ENCODE data around the gene PLIN4. TPM values are rescaled to one million over a fixed set of nuclear protein-coding genes. Genes with fewer than 3 reads are reported as not detected.

PLIN4 gene
- total and polyA plus RNA-seq, 9 of the 15 experiments (the other 6 are each of a cell fraction or from before 2014, with no cell fraction given): 0.04 to 0.16 (median 0.07) TPM; not detected in 3

DNA sequence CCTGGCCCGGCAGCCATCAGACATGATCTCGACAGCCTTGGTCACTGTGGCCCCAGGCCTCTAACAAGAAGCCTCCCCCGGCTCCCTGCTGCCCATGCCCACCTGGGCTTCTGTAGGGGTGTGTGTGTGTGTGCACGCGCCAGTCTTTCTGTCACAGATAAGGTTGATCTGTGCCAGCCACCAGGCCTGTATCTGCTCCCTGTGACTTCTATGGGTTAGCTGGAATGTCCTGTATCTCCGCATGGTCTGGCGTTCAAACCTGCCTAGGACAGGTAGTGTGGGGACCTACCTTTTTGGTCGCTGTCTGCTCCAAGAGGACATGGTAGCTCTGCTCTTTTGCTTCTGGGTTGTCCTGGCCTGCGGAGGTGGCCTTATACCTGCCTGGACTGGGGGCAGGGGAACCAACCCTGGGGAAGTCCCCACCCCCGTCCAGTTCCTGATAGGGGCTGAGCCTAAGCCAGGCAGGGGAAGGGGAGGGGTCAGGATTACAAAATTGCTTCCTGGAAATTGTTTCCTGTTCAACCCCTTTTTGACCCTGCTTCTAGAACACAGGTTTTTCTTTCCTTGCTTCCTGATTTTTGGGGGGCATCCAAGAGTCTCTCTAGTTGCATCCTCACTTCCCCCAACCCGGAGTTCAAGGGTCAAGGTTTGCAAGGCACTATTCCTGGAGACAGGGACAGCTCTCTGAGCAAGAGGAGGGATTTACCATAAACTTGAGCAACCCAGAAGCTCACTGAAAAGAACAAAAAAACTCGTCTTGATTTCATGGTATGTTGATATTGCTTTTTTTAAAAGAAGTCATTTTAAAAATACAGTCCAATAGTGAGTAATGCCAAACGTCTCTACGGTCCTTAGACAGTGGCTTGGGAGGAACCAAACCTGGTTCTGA lies 21.7 kb upstream of the PLIN4 start, which contains the start of gene LRG1 (continued):
- TF ChIP-seq, protein P1, sequence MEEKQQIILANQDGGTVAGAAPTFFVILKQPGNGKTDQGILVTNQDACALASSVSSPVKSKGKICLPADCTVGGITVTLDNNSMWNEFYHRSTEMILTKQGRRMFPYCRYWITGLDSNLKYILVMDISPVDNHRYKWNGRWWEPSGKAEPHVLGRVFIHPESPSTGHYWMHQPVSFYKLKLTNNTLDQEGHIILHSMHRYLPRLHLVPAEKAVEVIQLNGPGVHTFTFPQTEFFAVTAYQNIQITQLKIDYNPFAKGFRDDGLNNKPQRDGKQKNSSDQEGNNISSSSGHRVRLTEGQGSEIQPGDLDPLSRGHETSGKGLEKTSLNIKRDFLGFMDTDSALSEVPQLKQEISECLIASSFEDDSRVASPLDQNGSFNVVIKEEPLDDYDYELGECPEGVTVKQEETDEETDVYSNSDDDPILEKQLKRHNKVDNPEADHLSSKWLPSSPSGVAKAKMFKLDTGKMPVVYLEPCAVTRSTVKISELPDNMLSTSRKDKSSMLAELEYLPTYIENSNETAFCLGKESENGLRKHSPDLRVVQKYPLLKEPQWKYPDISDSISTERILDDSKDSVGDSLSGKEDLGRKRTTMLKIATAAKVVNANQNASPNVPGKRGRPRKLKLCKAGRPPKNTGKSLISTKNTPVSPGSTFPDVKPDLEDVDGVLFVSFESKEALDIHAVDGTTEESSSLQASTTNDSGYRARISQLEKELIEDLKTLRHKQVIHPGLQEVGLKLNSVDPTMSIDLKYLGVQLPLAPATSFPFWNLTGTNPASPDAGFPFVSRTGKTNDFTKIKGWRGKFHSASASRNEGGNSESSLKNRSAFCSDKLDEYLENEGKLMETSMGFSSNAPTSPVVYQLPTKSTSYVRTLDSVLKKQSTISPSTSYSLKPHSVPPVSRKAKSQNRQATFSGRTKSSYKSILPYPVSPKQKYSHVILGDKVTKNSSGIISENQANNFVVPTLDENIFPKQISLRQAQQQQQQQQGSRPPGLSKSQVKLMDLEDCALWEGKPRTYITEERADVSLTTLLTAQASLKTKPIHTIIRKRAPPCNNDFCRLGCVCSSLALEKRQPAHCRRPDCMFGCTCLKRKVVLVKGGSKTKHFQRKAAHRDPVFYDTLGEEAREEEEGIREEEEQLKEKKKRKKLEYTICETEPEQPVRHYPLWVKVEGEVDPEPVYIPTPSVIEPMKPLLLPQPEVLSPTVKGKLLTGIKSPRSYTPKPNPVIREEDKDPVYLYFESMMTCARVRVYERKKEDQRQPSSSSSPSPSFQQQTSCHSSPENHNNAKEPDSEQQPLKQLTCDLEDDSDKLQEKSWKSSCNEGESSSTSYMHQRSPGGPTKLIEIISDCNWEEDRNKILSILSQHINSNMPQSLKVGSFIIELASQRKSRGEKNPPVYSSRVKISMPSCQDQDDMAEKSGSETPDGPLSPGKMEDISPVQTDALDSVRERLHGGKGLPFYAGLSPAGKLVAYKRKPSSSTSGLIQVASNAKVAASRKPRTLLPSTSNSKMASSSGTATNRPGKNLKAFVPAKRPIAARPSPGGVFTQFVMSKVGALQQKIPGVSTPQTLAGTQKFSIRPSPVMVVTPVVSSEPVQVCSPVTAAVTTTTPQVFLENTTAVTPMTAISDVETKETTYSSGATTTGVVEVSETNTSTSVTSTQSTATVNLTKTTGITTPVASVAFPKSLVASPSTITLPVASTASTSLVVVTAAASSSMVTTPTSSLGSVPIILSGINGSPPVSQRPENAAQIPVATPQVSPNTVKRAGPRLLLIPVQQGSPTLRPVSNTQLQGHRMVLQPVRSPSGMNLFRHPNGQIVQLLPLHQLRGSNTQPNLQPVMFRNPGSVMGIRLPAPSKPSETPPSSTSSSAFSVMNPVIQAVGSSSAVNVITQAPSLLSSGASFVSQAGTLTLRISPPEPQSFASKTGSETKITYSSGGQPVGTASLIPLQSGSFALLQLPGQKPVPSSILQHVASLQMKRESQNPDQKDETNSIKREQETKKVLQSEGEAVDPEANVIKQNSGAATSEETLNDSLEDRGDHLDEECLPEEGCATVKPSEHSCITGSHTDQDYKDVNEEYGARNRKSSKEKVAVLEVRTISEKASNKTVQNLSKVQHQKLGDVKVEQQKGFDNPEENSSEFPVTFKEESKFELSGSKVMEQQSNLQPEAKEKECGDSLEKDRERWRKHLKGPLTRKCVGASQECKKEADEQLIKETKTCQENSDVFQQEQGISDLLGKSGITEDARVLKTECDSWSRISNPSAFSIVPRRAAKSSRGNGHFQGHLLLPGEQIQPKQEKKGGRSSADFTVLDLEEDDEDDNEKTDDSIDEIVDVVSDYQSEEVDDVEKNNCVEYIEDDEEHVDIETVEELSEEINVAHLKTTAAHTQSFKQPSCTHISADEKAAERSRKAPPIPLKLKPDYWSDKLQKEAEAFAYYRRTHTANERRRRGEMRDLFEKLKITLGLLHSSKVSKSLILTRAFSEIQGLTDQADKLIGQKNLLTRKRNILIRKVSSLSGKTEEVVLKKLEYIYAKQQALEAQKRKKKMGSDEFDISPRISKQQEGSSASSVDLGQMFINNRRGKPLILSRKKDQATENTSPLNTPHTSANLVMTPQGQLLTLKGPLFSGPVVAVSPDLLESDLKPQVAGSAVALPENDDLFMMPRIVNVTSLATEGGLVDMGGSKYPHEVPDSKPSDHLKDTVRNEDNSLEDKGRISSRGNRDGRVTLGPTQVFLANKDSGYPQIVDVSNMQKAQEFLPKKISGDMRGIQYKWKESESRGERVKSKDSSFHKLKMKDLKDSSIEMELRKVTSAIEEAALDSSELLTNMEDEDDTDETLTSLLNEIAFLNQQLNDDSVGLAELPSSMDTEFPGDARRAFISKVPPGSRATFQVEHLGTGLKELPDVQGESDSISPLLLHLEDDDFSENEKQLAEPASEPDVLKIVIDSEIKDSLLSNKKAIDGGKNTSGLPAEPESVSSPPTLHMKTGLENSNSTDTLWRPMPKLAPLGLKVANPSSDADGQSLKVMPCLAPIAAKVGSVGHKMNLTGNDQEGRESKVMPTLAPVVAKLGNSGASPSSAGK (IDR thresholded peaks at IDR 0.05): 0 out of 2 replicates have a peak, but pooled peaks have one; percentile 21
- TF ChIP-seq CHD2 (IDR thresholded peaks at IDR 0.05; ENCODE audit: low read depth, low read length) (peak; percentile 45; the same call in 1 of the 2 replicates), CBFA2T3 (IDR thresholded peaks at IDR 0.05) (peak; percentile 64), XRCC3 (IDR thresholded peaks at IDR 0.05) (no peak), SETDB1 (IDR thresholded peaks at IDR 0.05; ENCODE audit: low read length) (no peak)
- TF ChIP-seq, protein P2, sequence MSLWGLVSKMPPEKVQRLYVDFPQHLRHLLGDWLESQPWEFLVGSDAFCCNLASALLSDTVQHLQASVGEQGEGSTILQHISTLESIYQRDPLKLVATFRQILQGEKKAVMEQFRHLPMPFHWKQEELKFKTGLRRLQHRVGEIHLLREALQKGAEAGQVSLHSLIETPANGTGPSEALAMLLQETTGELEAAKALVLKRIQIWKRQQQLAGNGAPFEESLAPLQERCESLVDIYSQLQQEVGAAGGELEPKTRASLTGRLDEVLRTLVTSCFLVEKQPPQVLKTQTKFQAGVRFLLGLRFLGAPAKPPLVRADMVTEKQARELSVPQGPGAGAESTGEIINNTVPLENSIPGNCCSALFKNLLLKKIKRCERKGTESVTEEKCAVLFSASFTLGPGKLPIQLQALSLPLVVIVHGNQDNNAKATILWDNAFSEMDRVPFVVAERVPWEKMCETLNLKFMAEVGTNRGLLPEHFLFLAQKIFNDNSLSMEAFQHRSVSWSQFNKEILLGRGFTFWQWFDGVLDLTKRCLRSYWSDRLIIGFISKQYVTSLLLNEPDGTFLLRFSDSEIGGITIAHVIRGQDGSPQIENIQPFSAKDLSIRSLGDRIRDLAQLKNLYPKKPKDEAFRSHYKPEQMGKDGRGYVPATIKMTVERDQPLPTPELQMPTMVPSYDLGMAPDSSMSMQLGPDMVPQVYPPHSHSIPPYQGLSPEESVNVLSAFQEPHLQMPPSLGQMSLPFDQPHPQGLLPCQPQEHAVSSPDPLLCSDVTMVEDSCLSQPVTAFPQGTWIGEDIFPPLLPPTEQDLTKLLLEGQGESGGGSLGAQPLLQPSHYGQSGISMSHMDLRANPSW (CRISPR knock-in tag; IDR thresholded peaks at IDR 0.05): peak; percentile 92; the same call in 1 of the 2 replicates
- TF ChIP-seq, protein P3, sequence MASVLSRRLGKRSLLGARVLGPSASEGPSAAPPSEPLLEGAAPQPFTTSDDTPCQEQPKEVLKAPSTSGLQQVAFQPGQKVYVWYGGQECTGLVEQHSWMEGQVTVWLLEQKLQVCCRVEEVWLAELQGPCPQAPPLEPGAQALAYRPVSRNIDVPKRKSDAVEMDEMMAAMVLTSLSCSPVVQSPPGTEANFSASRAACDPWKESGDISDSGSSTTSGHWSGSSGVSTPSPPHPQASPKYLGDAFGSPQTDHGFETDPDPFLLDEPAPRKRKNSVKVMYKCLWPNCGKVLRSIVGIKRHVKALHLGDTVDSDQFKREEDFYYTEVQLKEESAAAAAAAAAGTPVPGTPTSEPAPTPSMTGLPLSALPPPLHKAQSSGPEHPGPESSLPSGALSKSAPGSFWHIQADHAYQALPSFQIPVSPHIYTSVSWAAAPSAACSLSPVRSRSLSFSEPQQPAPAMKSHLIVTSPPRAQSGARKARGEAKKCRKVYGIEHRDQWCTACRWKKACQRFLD (CRISPR knock-in tag; IDR thresholded peaks at IDR 0.05): peak; percentile 64; the same call in 1 of the 2 replicates
- TF ChIP-seq, protein P4, sequence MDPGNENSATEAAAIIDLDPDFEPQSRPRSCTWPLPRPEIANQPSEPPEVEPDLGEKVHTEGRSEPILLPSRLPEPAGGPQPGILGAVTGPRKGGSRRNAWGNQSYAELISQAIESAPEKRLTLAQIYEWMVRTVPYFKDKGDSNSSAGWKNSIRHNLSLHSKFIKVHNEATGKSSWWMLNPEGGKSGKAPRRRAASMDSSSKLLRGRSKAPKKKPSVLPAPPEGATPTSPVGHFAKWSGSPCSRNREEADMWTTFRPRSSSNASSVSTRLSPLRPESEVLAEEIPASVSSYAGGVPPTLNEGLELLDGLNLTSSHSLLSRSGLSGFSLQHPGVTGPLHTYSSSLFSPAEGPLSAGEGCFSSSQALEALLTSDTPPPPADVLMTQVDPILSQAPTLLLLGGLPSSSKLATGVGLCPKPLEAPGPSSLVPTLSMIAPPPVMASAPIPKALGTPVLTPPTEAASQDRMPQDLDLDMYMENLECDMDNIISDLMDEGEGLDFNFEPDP (CRISPR knock-in tag; IDR thresholded peaks at IDR 0.05): no peak

All from K562 (cell line).